Upper lobe of left lung (tissue), 4 donors: ENCODE results near the gene CDK5R1.

Source experiments
- CTCF ChIP-seq, 6 experiments: fragments of 450-650 bp in 4 of 6; fragments of 200-600 bp in 2 of 6; sonication (generic) in 2 of 6; IDR thresholded peaks; one replicate each; pipeline ENCODE4 v1.5.1; 2016 to 2019; ENCODE audit warnings: antibody characterized with exemption in 6 of 6
- EP300 ChIP-seq, 4 donors: sonication (generic); formaldehyde crosslinking; IDR thresholded peaks; one replicate each; pipeline ENCODE4 v1.5.1; 2017; ENCODE audit warnings: antibody characterized with exemption in 4 of 4, control low read depth in 2 of 4
- POLR2A ChIP-seq, 4 donors: fragments of 450-650 bp; IDR thresholded peaks; one replicate each; pipeline ENCODE4 v1.5.1; 2016 to 2017; ENCODE audit warnings: antibody characterized with exemption in 4 of 4, mild to moderate bottlenecking in 2 of 4

DNA sequence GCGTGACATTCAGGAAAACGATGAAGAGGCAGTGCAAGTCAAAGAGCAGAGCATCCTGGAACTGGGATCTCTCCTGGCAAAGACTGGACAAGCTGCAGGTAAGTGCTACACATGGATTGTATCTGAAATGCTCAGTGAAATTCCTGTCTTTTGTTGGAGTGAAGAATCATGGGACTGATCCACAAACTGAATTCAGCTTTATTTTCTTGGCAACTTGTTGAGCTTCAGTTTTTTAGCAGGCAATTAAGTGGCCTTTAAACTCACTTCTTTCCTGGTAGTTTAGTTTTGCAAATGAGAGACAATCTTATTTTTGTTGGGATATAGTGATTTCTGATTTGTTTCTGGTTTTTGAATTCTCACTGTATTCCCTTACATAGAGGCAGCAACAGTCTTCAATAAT is 39.8 kb upstream of the CDK5R1 start:
- TF ChIP-seq CTCF (IDR thresholded peaks at IDR 0.05) (no peak), POLR2A (IDR thresholded peaks at IDR 0.05) (no peak), EP300 (IDR thresholded peaks at IDR 0.05) (no peak)
